Activated CD4-positive, alpha-beta T cell treated with anti-CD3 and anti-CD28 coated beads, Interleukin-2, amount 50 U/mL, for 48 hours (primary cell): ENCODE results near the gene ZNF367.
"Not testable (repeated sequence)": the region's sequence is repeated elsewhere in the genome, so short reads cannot be mapped to it uniquely, and the experiment has no call there.

Experiments
- DNase-seq, 2 experiments: peaks; one replicate each; pipeline ENCODE4 v3.0.0-alpha.2; 2020

The ZNF367 gene

GRCh38 chr9:96398582-96399324 is 19.4 kb downstream of the ZNF367 start:
- DNase-seq, result no peak

DNA sequence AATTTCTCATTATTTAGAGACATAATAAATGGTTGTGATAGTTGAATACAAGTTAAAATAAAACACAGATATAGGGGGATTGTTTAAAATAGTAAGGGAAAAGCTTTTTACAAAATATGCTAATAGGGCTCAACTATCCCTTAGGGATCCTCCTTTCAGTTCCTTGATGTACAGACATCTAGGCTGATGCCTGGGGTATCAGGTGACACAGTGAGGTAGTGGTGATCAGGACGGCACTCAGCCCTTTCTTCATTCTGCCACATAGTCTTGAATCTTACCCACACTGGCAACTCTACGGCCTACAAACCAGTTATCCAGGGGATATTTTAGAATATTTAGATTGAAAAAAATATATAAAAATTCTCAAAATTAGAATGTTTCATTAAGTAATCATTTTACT is 22.2 kb downstream of the ZNF367 start:
- no peak for DNase-seq

GRCh38 chr9:96394832-96395496 is 23.2 kb downstream of the ZNF367 start:
- DNase-seq, result no peak

- no peak for DNase-seq
Measured at GRCh38 chr9:96392263-96392662, 25.9 kb downstream of the ZNF367 start.

DNA sequence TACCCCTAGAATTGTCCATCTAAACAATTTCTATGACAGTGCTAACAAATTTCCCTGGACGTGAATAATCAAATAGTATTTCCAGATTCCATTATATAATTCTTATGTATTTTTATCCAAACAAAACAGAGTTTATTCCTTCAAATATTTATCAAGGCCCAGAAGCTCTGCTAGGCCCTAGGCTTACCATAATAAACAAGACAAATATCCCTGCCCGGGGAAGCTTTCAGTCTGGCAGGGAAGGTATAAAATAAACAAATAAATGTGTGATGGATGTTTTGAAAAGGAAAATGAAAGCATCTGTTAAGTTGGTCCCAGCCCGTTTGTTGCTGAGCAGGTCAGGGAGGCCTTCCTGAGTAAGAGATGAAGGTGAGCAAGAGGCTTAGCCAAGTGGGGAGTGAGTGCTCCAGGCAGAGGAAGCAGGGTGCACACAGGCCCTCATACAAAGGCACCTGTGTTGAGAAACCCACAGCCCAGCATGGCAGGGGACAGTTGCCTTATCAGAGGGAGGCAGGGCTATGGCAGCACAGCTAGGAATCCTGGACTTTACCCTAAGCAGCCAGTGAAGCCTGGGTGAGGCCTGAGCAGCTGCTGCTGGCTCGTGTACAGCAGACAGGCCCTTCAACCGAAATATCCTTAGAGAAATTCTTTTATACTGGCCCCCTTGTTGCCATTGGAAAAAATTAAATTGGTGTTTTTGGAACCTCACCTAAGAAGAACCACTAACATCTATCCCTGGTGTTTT is 27.0 kb downstream of the ZNF367 start:
- no peak for DNase-seq

DNA sequence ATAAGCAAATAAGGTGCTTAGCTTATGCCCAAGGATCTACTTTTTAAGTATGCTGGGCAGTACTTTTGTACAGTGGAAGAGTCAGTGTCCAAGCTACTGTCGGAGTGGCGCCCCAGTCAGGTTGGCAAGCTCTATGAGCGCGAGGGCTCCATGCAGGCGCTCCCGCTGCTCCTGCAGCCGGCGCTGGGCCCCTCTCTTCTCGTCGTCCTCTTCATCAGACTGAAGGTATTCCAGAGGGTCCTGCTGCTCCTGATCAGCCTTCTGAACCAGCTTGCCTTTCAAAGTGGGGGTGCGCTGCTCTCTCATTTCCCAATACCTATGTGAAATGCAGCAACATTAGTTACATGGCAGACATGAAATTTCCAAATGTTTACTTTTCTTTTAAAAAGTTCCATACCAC is 30.0 kb downstream of the ZNF367 start:
- no peak for DNase-seq

GRCh38 chr9:96386157-96386556 is 32.0 kb downstream of the ZNF367 start:
- no peak for DNase-seq

DNA sequence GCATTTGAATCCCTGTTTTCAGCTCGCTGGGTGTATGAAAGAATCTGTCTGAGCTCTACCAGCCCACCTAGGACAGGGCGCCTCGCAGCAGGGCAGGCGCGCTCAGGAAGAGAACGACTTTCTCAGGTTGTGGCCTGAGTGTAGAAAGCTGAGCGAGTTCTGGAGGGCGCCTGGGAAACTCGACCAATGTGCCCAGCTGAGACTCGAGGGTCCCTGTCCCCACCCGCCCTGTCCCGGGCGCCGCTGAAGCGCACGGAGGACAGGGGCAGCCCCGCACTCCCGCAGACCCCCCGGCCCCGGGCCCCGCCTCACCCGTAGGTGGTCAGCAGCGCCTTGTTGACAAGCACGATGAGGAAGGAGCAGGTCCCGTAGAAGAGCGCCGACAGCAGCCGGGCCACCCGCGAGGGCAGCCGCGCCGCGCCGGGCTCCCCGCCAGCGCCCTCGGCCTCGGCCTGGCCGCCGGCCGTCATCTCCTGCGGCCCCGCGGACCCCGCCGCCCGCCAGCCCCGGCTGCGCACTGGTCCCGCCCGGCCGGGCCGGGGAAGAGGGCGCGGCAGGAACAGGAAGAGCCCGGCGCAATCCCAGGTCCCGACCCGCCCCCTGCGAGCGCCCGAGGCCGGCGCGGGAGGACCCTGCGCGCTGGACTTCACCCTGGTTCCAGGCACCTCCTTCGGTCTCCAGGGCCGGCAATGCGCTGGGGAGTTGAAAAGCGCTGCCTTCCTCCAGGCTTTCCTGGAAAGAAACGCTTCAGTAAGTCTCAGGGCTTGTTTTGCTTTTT is 34.8 kb downstream of the ZNF367 start, which contains the start of gene SLC35D2:
Gene SLC35D2 (minus strand): TSS at position 547 of the 778 bp plus-strand sequence. CDS start 77 bp downstream, at position 470.
- peak; percentile 17 to 27 for DNase-seq

DNA sequence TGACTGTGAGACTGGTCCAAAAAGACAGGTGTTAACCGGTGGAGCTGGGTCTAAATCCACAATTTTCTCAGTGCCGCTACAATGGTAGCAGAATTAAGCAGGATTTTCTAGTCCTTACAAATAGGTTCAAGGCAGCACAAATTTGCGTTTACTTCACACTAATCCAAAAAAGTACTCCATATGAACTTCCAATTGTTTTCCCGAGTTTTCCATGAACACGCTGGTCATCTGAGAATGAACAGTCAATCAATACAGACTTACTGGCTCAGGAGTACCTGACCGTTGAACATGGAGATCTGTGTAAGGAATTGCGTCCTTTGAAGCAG is 35.4 kb downstream of the ZNF367 start:
- DNase-seq, result no peak

GRCh38 chr9:96382175-96382574 is 36.0 kb downstream of the ZNF367 start:
- no peak for DNase-seq

DNA sequence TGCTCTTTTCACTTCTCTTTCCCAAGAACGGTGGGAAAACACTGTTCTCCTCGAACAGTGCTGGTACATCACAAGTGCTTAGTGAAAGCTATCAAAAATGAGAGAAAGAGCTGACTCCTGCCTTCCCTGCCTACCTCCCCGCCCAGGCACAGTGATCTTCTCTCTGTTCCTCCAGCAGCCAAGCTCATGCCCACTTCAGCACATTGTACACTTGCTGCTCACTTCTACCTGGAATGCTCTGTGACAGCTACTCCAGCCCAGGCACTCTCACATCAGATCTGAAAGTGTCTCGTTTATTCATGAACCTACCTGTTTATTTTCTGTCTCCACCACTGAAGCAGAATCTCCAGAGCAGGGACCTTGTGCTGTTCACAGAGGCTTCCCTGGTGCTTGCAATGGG is 36.5 kb downstream of the ZNF367 start:
- no peak for DNase-seq

GRCh38 chr9:96381125-96381524 is 37.0 kb downstream of the ZNF367 start:
- DNase-seq, result no peak

DNA sequence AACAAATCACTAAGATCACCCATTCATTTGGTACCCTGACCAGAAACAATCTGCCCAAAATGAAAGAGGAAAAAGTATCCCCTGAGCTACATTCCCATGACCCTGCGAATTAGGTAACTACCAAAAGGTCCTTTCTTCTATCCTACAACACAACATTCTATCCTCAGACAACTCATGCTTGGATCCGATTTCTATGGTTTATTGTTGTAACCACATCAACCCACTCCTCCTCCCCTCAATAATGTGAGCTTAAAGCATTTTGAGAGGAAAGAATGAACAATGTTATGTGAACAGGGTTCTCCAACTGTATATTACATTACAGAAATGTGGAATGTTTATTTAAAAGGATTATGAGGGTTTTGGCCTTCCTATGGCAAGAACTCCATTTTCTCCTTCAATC is 38.7 kb downstream of the ZNF367 start:
- no peak for DNase-seq

DNA sequence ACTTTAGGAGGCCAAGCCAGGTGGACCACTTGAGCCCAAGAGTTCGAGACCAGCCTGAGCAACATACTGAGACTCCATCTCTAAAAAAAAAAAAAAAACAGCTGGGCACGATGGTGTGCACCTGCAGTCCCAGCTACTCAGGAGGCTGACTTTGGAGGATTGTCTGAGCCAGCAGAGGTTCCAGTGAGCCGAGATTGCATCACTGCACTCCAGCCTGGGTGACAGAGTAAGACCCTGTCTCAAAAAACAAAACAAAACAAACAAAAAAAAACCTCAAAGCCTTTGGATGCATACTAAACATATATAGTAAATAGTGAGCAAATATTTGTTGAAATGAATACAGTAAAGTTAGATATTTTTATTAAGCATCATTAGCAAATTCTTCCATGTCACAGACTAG is 40.0 kb downstream of the ZNF367 start:
- no peak for DNase-seq

- DNase-seq, result no peak
Measured at GRCh38 chr9:96376891-96377874, 41.0 kb downstream of the ZNF367 start.

DNA sequence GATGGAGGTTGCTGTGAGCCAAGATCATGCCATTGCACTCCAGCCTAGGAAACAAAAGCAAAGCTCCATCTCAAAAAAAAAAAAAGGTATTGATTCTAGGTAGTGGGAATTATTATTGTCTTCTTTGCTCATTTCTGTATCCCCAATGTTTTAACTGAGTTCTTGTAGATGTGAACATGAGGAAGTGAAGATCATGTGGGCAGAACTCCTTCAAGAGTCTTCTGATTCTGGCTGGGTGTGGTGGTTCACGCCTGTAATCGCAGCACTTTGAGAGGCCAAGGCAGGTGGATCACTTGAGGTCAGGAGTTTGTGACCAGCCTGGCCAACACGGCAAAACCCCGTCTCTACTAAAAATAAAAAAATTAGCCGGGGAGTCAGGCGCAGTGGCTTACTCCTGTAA is 42.7 kb downstream of the ZNF367 start:
- DNase-seq, result not testable (repeated sequence)

DNA sequence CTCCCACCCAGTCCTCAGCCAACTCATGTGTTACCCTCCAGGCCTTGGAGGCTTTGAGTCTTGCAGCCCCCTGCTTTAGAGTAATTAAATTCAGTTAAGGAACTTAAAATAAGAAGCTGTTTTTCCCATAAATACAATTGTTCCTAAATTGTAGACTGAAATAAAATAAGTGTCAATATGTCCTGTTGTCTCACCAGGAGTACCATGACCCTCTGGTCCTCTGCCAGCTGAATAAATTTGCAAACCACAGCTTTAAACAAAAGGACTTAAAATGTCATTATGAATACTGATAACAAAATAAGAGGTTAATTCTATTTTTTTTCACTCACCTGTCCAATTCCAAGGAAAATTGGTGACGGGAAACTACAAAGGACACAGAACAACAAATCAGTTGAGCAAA is 50.2 kb downstream of the ZNF367 start:
- DNase-seq, result no peak

DNA sequence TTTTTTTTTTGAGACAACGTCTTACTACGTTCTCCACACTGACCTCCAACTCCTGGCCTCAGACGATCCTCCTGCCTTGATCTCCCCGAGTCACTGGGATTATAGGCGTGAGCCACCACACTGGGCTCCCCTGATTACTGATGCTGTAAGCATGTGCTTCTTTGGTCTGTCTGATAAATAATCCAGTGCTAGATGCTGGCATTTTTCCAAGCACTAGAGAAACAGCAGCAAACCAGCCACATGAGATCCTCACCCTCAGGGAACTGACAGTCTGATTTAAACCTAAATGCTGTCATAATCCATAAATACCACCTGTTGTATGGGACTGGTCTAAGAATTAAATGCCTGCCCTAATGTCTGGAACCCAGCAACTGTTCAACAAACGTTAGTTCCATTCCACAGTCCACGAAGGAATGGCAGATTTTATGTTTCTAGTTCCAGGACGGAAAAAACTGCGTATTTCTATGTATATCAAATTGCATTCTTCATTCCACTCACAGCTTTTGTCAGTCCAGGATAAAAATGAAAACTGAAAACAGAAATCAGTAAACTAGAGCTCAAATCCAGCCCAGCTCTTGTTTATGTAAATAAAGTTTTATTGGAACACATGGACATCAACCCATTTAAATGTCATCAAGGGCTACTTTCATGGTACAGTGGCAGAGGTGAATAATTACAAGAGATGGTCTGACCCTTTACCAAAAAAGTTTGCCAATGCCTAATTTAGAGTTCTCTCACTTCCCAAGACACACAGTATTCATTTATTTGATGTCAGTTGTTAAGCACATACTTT is 54.8 kb downstream of the ZNF367 start:
- no peak for DNase-seq

DNA sequence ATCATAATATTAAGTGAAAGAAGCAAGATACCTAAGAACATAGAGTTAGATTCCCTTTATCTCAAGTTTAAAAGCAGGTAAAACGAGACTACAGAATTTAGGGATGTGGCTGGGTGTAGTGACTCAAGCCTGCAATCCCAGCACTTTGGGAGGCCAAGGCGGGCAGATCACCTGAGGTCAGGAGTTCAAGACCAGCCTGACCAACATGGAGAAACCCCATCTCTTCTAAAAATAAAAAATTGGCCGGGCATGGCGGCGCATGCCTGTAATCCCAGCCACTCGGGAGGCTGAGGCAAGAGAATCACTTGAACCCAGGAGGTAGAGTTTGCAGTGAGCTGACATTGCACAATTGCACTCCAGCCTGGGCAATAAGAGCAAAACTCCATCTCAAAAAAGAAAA is 56.1 kb downstream of the ZNF367 start:
- DNase-seq, result not testable (repeated sequence)

GRCh38 chr9:96361668-96362067 is 56.5 kb downstream of the ZNF367 start:
- DNase-seq, result no peak

DNA sequence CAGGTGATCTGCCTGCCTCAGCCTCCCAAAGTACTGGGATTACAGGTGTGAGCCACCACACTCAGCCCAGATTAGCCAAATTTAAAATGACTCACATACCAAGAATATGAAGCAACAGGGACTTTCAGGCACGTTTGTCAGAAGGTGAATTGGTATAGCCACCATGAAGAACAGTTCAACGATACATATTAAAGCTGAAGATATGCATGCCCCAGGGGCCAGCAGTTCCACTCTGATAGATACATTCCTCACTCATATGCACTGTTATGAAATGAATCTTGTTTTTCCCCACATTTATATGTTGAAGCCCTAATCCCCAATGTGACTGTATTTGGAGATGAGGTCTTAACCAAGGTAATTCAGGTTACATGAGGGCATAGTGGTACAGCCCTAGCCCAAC is 57.2 kb downstream of the ZNF367 start:
- no peak for DNase-seq
